CD14-positive monocyte (primary cell): ENCODE measurements around the gene RGS14. TPM values are rescaled to one million over a fixed set of nuclear protein-coding genes. Genes with fewer than 3 reads are reported as not detected.

Experiments
- DNase-seq, 3 donors: peaks; one replicate each; pipeline ENCODE4 v3.0.0-alpha.2; 2011 to 2022
- H2AFZ ChIP-seq: 2 replicates; pipeline ENCODE4 v1.6.0; 2012; ENCODE audit warnings: mild to moderate bottlenecking, low read depth, low read length, inconsistent platforms; ENCODE audit not compliant: insufficient read depth, poor library complexity, severe bottlenecking
- H3K27ac ChIP-seq, 2 donors: 1 replicate in 1 of 2; 2 replicates in 1 of 2; pipeline ENCODE4 v1.5.1; 2012 to 2013; ENCODE audit warnings: low read length in 2 of 2, control low read depth in 1 of 2, inconsistent platforms in 1 of 2, low read depth in 1 of 2, mild to moderate bottlenecking in 1 of 2
- H3K27me3 ChIP-seq, 2 donors: one replicate each; pipeline versions ENCODE4 v1.6.0 to v1.6.1; 2011 to 2013; ENCODE audit warnings: low read length in 2 of 2; ENCODE audit not compliant: control insufficient read depth in 2 of 2, insufficient read depth in 2 of 2
- H3K36me3 ChIP-seq, 2 donors: replicated peaks in 1 of 2; 1 replicate in 1 of 2; 2 replicates in 1 of 2; pipeline versions ENCODE4 v1.5.1 to v1.6.1; 2012 to 2013; ENCODE audit warnings: low read length in 2 of 2, control low read depth in 1 of 2, inconsistent platforms in 1 of 2, mild to moderate bottlenecking in 1 of 2; ENCODE audit not compliant: insufficient read depth in 2 of 2, control insufficient read depth in 1 of 2
- H3K4me1 ChIP-seq, 2 donors: 1 replicate in 1 of 2; 2 replicates in 1 of 2; pipeline versions ENCODE4 v1.5.1 to v1.6.1; 2012 to 2013; ENCODE audit warnings: low read length in 2 of 2, control low read depth in 1 of 2, inconsistent platforms in 1 of 2, mild to moderate bottlenecking in 1 of 2, moderate library complexity in 1 of 2; ENCODE audit not compliant: insufficient read depth in 2 of 2, control insufficient read depth in 1 of 2
- H3K4me2 ChIP-seq: replicated peaks from 2 replicates; pipeline ENCODE3; 2012; ENCODE audit warnings: low read length, moderate library complexity, mild to moderate bottlenecking; ENCODE audit not compliant: poor library complexity, severe bottlenecking; ENCODE audit errors: extremely low read depth
- H3K4me3 ChIP-seq, 3 experiments: fragments of 200-600 bp in 1 of 3; sonication (generic) in 1 of 3; replicated peaks in 1 of 3; 1 replicate in 2 of 3; 2 replicates in 1 of 3; pipeline ENCODE4 v1.5.1; 2011 to 2013; ENCODE audit warnings: low read length in 3 of 3, mild to moderate bottlenecking in 3 of 3, control low read depth in 2 of 3, low read depth in 2 of 3, inconsistent platforms in 1 of 3, moderate library complexity in 1 of 3
- H3K79me2 ChIP-seq: 2 replicates; pipeline ENCODE4 v1.6.0; 2012; ENCODE audit warnings: mild to moderate bottlenecking, control low read depth, inconsistent platforms, low read length, moderate library complexity; ENCODE audit not compliant: insufficient read depth
- H3K9ac ChIP-seq: 2 replicates; pipeline ENCODE4 v1.6.0; 2017; ENCODE audit warnings: low read length, mild to moderate bottlenecking; ENCODE audit not compliant: insufficient read depth, poor library complexity, severe bottlenecking
- H3K9me3 ChIP-seq, 2 donors: replicated peaks in 1 of 2; 1 replicate in 1 of 2; 2 replicates in 1 of 2; pipeline versions ENCODE4 v1.5.1 to v1.6.1; 2012 to 2013; ENCODE audit warnings: low read length in 2 of 2, control low read depth in 1 of 2; ENCODE audit not compliant: control insufficient read depth in 1 of 2, insufficient read depth in 1 of 2
- H4K20me1 ChIP-seq: 2 replicates; pipeline ENCODE4 v1.6.0; 2012; ENCODE audit warnings: mild to moderate bottlenecking, low read length, control low read depth, moderate library complexity; ENCODE audit not compliant: insufficient read depth
- H3K27ac Mint-ChIP-seq, 7 donors: one replicate each; pipeline ENCODE4 v1.8.0; 2020; ENCODE audit warnings: mild to moderate bottlenecking in 7 of 7, mixed read lengths in 7 of 7, moderate library complexity in 6 of 7, inconsistent platforms in 2 of 7
- H3K27me3 Mint-ChIP-seq, 3 donors: one replicate each; pipeline ENCODE4 v1.8.0; 2021 to 2022; ENCODE audit warnings: low read depth in 3 of 3, mild to moderate bottlenecking in 3 of 3, mixed read lengths in 3 of 3, moderate library complexity in 3 of 3, inconsistent platforms in 1 of 3
- H3K36me3 Mint-ChIP-seq, 2 donors: one replicate each; pipeline ENCODE4 v1.8.0; 2020; ENCODE audit warnings: mixed read lengths in 2 of 2, inconsistent platforms in 1 of 2, mild to moderate bottlenecking in 1 of 2
- H3K4me1 Mint-ChIP-seq: one replicate; pipeline ENCODE4 v1.8.0; 2020; ENCODE audit warnings: mild to moderate bottlenecking, mixed read lengths
- H3K4me3 Mint-ChIP-seq, 2 donors: one replicate each; pipeline ENCODE4 v1.8.0; 2020; ENCODE audit warnings: mild to moderate bottlenecking in 2 of 2, mixed read lengths in 2 of 2, moderate library complexity in 1 of 2
- H3K9me3 Mint-ChIP-seq, 7 donors: one replicate each; pipeline ENCODE4 v1.8.0; 2020 to 2022; ENCODE audit warnings: mixed read lengths in 7 of 7, mild to moderate bottlenecking in 6 of 7, moderate library complexity in 6 of 7, inconsistent platforms in 2 of 7
- CTCF ChIP-seq: fragments of 200-600 bp; IDR thresholded peaks from one replicate; pipeline ENCODE4 v1.8.0; 2022; ENCODE audit warnings: antibody characterized with exemption, mild to moderate bottlenecking
- WGBS: methylation state at CpG from one replicate; pipeline ENCODE4 v1.1.5; 2013; ENCODE audit warnings: missing lambda C conversion rate; ENCODE audit not compliant: insufficient coverage; 5-methylcytosine and 5-hydroxymethylcytosine counted together
- intact Hi-C, 2 donors: fragments of 100-400 bp; cut with micrococcal nuclease; formaldehyde crosslinking; loops; one replicate each; pipeline versions ENCODE4 v1.15.0 to v1.15.1; 2023
- polyA plus RNA-seq, 3 donors: library from polyadenylated mRNA; depleted of rRNA in 1 of 3; unstranded in 2 of 3; stranded (reverse) in 1 of 3; fragments of 300-500 nt in 2 of 3; fragments of >200 nt in 1 of 3; fragmentation: Illumina TruSeq in 2 of 3; gene quantifications; 1 replicate in 2 of 3; 2 replicates in 1 of 3; pipeline ENCODE4 v1.2.3, GENCODE V29; 2012 to 2021

Gene RGS14
- polyA plus RNA-seq, 3 donors: 35.4 to 186 (median 43.5) TPM

GRCh38 chr5:177350776-177351391 is 6.8 kb upstream of the RGS14 start:
- H3K4me1 ChIP-seq: peaks cover 58 to 68% of the 10 kb centered on the region in 2 donors
- peak overlapping the region; percentile 93 for H2AFZ ChIP-seq

More at GRCh38 chr5:177350776-177351391, 6.8 kb upstream of the RGS14 start:
- Mint-ChIP-seq H3K9me3 (peaks cover 3 to 11% (median 7%) of the 10 kb centered on the region in 7 donors), H3K4me3 (peak overlapping the region; percentile 97 to 99), H3K27me3 (peaks cover 0 to 1% (median 0%) of the 10 kb centered on the region in 3 donors), H3K36me3 (peaks cover 27 to 39% of the 10 kb centered on the region in 2 donors), H3K4me1 (peaks cover 67% of the 10 kb centered on the region), H3K27ac (peak overlapping the region; percentile 98 to 100 (median 100))
- peaks cover 51% of the 10 kb centered on the region for H4K20me1 ChIP-seq
- DNase-seq: no peak
- peak overlapping the region; percentile 98 for H3K9ac ChIP-seq
- peak overlapping the region; percentile 76 to 99 (median 94) for H3K4me3 ChIP-seq
- peak overlapping the region; percentile 95 for H3K4me2 ChIP-seq
- peaks cover 0 to 6% of the 10 kb centered on the region in 2 donors for H3K9me3 ChIP-seq
- peaks cover 62% of the 10 kb centered on the region for H3K79me2 ChIP-seq
- 2% methylated on average over 11 of the region's 19 CpGs for WGBS
- no peaks in the 10 kb centered on the region for H3K27me3 ChIP-seq
- intact Hi-C loops: loop anchor here in 1 of 2 donors (5.0 kb wide), 1 partner anchor 44 kb away; no protein-coding TSS in a partner anchor
- peak overlapping the region; percentile 93 to 99 for H3K27ac ChIP-seq
- H3K36me3 ChIP-seq: peaks cover 22 to 36% of the 10 kb centered on the region in 2 donors
- TF ChIP-seq CTCF: no peak
